ENCODE data around the gene CHCHD5. TPM values are rescaled to one million over a fixed set of nuclear protein-coding genes. Genes with fewer than 3 reads are reported as not detected.

The CHCHD5 gene
- total and polyA plus RNA-seq, 12 donors = 8.9 to 56.5 (median 33.6) TPM

DNA sequence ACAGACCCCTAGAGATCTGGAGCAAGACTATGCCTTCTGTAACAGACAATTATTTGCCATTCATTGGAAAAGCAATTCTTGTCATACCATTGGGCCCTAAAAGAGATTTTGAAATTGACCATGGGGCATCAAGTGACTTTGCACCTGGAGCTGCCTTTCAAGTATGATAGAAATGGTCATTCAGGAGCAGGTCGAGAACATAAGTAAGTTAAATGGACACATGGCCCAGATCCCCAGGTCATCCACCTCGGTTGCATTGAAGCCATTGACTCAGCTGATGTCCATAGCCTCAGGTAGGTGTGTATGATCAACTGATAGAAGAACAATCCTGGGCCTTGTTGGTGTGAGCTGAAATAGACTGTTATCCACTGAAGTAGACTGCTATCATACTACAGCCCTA is 19.3 kb downstream of the CHCHD5 start:
- 75 to 94% (median 86%) methylated on average over 2 of the region's 2 CpGs for WGBS, 4 donors

DNA sequence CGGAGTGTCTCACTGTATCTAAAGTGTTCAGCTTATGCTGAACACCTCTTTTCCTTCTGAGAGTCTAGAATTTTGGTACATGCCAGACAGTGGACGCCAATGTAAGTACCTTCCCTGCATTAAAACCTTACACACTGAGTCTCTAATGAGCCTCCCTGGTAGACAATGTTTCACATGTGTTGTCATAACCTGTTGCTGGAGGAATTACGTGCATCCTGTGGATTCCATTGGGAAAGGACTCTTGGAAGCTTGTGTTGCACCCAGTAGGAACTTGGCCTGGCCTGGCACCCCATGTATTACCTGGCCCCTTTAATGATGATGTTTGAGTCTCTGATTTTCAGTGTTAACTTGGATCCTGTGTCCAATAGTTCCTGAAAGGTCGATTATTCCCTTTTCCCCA is 20.5 kb downstream of the CHCHD5 start:
- WGBS, 4 donors = 77 to 85% (median 80%) methylated on average over 4 of the region's 4 CpGs
- TF ChIP-seq, protein P1, sequence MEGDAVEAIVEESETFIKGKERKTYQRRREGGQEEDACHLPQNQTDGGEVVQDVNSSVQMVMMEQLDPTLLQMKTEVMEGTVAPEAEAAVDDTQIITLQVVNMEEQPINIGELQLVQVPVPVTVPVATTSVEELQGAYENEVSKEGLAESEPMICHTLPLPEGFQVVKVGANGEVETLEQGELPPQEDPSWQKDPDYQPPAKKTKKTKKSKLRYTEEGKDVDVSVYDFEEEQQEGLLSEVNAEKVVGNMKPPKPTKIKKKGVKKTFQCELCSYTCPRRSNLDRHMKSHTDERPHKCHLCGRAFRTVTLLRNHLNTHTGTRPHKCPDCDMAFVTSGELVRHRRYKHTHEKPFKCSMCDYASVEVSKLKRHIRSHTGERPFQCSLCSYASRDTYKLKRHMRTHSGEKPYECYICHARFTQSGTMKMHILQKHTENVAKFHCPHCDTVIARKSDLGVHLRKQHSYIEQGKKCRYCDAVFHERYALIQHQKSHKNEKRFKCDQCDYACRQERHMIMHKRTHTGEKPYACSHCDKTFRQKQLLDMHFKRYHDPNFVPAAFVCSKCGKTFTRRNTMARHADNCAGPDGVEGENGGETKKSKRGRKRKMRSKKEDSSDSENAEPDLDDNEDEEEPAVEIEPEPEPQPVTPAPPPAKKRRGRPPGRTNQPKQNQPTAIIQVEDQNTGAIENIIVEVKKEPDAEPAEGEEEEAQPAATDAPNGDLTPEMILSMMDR (IDR thresholded peaks at IDR 0.05) = no peak
- no peak for TF ChIP-seq POLR2A (IDR thresholded peaks at IDR 0.05)
- H3K27me3 ChIP-seq = no peaks in the 10 kb centered on the region
- H3K9me3 ChIP-seq (replicated peaks in 1 of 3) = no peaks in the 10 kb centered on the region
- H3K36me3 ChIP-seq (replicated peaks in 1 of 2) = no peaks in the 10 kb centered on the region
- H3K4me1 ChIP-seq (replicated peaks in 1 of 2) = no peaks in the 10 kb centered on the region
- H3K27ac ChIP-seq = no peak overlapping the region
- intact Hi-C loops (cut with DNase I) = no loop called here
- no peak for DNase-seq
- H3K4me3 ChIP-seq = no peak overlapping the region

More for the DNA sequence above, 19.3 kb downstream of the CHCHD5 start:
- intact Hi-C loops (cut with DNase I) = no loop called here
- Histone ChIP-seq H3K27ac (no peak overlapping the region), H3K36me3 (replicated peaks in 1 of 2) (no peaks in the 10 kb centered on the region), H3K4me1 (replicated peaks in 1 of 2) (no peaks in the 10 kb centered on the region), H3K4me3 (no peak overlapping the region), H3K9me3 (replicated peaks in 1 of 3) (no peaks in the 10 kb centered on the region), H3K27me3 (no peaks in the 10 kb centered on the region)
- no peak for DNase-seq
- TF ChIP-seq POLR2A (IDR thresholded peaks at IDR 0.05) = no peak
- TF ChIP-seq, protein P1 (IDR thresholded peaks at IDR 0.05) = no peak

DNA sequence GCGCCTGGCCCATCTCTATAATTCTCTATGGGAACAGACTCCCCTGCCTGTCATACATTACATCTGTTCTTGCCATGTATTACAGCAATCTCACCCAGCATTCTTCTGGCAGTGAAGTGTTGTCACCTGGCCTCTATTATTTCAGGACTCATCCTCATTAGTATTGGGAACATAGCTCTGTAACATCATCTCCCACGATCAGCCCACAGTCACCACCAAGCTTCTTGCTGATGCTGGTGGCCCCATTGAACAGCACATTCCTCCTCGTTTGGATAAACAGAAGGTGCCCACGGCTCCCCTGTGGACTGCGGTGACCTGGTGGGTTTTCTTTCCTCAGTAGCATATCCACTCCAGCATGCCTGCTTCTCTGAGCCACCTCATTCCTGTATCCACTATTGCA is 21.5 kb downstream of the CHCHD5 start:
- Histone ChIP-seq H3K27me3 (no peaks in the 10 kb centered on the region), H3K36me3 (replicated peaks in 1 of 2) (no peaks in the 10 kb centered on the region), H3K9me3 (replicated peaks in 1 of 3) (no peaks in the 10 kb centered on the region), H3K4me3 (no peak overlapping the region), H3K27ac (no peak overlapping the region), H3K4me1 (replicated peaks in 1 of 2) (no peaks in the 10 kb centered on the region)
- WGBS, 4 donors = 72 to 86% (median 83%) methylated on average over 5 of the region's 5 CpGs
- no peak for TF ChIP-seq POLR2A (IDR thresholded peaks at IDR 0.05)
- TF ChIP-seq, protein P1 (IDR thresholded peaks at IDR 0.05) = no peak
- intact Hi-C loops (cut with DNase I) = no loop called here
- DNase-seq = no peak

DNA sequence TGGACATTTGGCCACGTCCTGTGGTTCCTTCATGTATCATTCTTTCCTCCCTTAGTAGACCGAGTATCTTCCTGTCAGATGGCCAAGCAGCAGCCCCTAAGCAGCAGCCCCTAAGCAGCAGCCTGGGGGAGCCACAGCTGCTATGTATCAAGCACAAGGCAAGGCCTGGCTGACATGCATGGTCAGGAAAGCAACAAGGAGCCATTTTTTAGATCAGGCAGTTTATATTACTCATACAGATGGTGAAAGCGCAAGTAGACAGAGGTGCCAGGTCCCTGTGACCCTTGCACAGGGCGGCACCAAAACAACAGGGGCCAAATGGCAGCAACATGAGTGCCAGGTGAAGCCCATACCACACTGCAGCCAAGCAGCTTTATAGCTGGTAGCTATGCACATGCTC is 22.1 kb downstream of the CHCHD5 start:
- DNase-seq = no peak
- H3K36me3 ChIP-seq (replicated peaks in 1 of 2) = no peaks in the 10 kb centered on the region
- no peaks in the 10 kb centered on the region for H3K9me3 ChIP-seq (replicated peaks in 1 of 3)
- WGBS, 4 donors = 63 to 82% (median 81%) methylated on average over 4 of the region's 4 CpGs
- no peak overlapping the region for H3K27ac ChIP-seq
- H3K27me3 ChIP-seq = no peaks in the 10 kb centered on the region
- TF ChIP-seq POLR2A (IDR thresholded peaks at IDR 0.05) = no peak
- TF ChIP-seq, protein P1 (IDR thresholded peaks at IDR 0.05) = no peak
- no peaks in the 10 kb centered on the region for H3K4me1 ChIP-seq (replicated peaks in 1 of 2)
- H3K4me3 ChIP-seq = no peak overlapping the region
- intact Hi-C loops (cut with DNase I) = no loop called here
